HG02884 (cell line): ENCODE measurements around the gene XPA.

Experiments
- ATAC-seq: cut with Tn5 transposase; IDR thresholded peaks from one replicate; pipeline ENCODE4 v1.9.1; 2021; ENCODE audit warnings: mild to moderate bottlenecking, moderate library complexity; ENCODE audit not compliant: unreplicated experiment

The XPA gene

GRCh38 chr9:97659771-97660170 lies 37.4 kb downstream of the XPA start:
- no peak for ATAC-seq

GRCh38 chr9:97658707-97659106 lies 38.4 kb downstream of the XPA start:
- ATAC-seq, result no peak

- no peak for ATAC-seq
Measured at GRCh38 chr9:97651646-97652045, 45.5 kb downstream of the XPA start.

- no peak for ATAC-seq
Measured at GRCh38 chr9:97647996-97648395, 49.1 kb downstream of the XPA start.

- no peak for ATAC-seq
Measured at GRCh38 chr9:97645720-97646119, 51.4 kb downstream of the XPA start.

GRCh38 chr9:97640325-97640724 lies 56.8 kb downstream of the XPA start:
- no peak for ATAC-seq

GRCh38 chr9:97638666-97639065 lies 58.5 kb downstream of the XPA start:
- no peak for ATAC-seq

- no peak for ATAC-seq
Measured at GRCh38 chr9:97636903-97637302, 60.2 kb downstream of the XPA start.

GRCh38 chr9:97635026-97635425 lies 62.1 kb downstream of the XPA start:
- no peak for ATAC-seq

GRCh38 chr9:97633859-97634490 lies 63.2 kb downstream of the XPA start:
- ATAC-seq, result no peak

GRCh38 chr9:97632985-97633858 lies 63.9 kb downstream of the XPA start, which contains the start of the genes NCBP1 and TSTD2:
Gene NCBP1, plus strand, starts transcription at chr9:97633821. Its CDS starts 61 bp downstream, at chr9:97633882.
Gene TSTD2, minus strand, starts transcription at chr9:97633368. Its CDS starts 5,806 bp downstream, at chr9:97627562.
- ATAC-seq, result peak; percentile 80

- peak; percentile 3 for ATAC-seq
Measured at GRCh38 chr9:97632248-97632984, 64.7 kb downstream of the XPA start.

- ATAC-seq, result no peak
Measured at GRCh38 chr9:97630591-97630990, 66.5 kb downstream of the XPA start.

GRCh38 chr9:97629156-97629555 lies 68.0 kb downstream of the XPA start:
- ATAC-seq, result no peak

GRCh38 chr9:97628668-97629067 lies 68.5 kb downstream of the XPA start:
- no peak for ATAC-seq

GRCh38 chr9:97627624-97628023 lies 69.5 kb downstream of the XPA start:
- no peak for ATAC-seq

- ATAC-seq, result no peak
Measured at GRCh38 chr9:97625620-97626019, 71.5 kb downstream of the XPA start.
